CD4-positive, alpha-beta T cell treated with Interferon gamma for 1 hour (primary cell): ENCODE results near the gene FOXK1.

Source experiments
- DNase-seq: peaks from one replicate; pipeline ENCODE4 v3.0.0-alpha.2; 2020

FOXK1 gene

DNA sequence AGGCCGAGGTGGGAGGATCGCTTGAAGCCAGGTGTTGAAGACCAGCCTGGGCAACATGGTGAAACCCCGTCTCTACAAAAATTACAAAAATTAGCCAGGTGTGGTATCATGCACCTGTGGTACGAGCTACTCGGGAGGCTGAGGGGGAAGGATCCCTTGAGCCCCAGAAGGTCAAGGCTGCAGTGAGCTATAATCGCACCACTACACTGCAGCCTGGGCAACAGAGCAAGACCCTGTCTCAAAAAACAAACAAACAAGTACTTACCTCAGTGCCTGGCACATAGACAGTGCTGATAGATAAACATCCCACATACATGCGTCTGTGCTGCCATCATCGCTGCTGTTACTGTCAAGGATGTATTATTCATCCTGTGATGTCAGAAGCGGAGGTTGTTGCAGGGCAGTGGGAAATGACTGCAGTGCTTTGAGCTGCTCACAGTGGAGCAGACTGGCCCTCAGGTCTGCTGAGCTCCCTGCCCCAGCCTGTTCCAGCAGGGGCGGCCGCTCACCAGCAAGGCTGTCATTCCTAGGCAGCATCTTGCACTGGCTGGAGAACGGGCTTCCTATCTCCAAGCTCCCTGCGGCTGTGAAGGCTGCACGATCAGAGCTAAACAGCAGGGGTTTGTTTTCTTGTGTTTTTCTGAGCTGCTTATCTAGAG, 18.6 kb downstream of the FOXK1 start:
- DNase-seq, result no peak

GRCh38 chr7:4702961-4703512, 20.9 kb downstream of the FOXK1 start:
- no peak for DNase-seq

DNA sequence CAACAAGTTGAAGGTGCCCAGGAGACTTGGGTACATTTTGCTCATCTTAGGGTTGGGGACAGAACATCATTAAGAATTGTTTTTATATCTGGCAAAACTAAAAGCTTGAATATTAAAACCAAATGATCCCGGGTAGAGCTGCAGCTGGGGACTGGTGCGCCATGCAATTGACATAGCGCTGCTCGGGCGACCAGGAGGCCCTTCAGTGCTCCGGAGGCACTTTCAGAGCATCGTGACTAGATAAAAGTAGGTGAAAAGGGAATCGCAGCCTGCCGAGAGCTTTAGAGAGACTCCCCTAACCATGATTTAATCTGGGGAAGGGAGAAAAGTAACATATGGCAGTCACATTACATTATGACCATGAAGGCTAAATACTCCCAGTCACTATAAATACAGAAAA, 21.4 kb downstream of the FOXK1 start:
- no peak for DNase-seq

DNA sequence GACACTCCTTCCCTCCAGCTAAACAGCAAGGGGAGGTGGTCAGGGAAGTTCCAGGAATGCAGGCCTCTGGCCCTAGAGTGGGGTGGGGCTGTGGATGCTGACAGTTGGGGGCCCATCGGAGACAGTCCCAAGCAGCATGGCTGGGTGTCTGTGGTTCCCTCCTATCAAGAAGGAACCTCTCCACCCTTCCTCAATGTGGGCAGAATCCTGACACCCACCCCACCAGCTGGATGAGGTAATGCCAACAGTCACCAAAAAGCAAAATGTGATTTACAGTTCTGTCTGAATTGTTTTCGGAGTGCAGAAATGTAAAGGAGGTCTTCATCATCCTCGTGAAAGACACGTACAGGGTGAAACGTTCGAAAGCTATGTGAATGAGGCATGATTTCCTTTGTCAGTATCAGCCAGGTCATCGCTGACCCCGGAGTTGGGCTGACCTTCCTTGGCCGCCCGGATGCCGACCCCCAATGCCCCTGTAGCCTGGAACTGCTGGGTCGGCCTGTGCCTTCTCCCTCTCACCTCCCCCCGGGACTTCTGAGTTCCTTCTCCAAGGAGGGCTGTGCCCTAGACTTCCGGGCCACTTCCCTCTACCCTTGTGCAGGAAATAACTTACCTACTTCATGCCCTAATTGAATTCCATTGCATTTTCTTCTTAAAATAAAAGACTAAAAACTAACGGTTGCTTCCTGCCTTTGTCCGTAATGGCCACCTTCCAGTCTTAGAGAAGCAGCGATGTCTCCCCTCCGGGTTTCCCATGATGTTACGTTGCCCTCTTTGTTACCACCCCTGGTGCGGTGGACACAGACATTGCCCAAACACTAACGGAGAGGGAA, 24.5 kb downstream of the FOXK1 start:
- no peak for DNase-seq

DNA sequence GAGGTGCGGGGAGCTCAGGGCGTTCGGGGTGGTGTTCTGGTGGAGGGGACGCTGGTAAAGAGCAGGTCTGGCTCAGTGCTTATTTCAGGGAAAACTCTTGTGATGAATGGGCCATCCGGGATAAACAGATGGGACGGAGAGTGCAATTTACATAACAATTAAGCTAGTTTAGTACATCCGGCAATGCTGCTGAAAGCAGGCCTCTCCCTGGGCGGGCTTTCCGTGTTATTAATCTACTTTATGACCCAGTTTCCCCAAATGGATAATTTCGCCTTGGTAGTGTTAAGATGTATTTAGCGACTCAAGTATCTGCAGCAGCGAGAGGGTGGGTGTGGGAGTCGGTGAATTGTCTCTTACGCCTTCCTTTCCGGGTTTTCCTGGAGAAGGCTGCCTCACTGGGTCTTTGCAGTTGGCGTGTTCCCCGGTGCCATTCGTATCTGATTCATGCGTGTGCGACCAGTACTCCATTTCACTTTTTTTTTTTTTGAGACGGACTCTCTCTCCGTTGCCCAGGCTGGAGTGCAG, 25.2 kb downstream of the FOXK1 start:
- DNase-seq, result no peak

DNA sequence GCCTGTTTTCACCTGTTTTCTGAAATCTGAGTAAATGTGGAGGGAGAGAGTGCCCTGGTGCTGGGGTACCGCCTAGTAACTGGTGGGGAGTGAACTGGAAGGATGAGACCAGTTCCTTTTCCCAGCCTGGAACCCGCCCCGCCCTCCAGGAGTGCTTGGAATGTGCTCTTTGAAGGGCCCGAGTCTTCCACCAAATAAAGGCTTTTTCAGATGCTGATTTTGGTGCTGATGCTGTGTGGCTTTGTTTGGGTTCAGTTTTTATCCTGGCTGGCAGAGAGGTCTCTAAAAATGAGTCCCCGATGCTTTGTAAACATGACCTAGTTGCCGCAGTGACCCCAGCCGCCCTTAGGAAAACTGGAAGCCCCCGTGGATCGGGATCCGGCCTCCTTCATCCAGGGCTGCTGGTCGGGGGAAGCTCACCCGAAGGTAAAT, 25.9 kb downstream of the FOXK1 start:
- DNase-seq, result no peak

GRCh38 chr7:4709187-4709586, 27.1 kb downstream of the FOXK1 start:
- DNase-seq, result no peak

GRCh38 chr7:4711093-4711492, 29.0 kb downstream of the FOXK1 start:
- no peak for DNase-seq

- DNase-seq, result no peak
Measured at GRCh38 chr7:4711634-4712033, 29.5 kb downstream of the FOXK1 start.

GRCh38 chr7:4712281-4713182, 30.4 kb downstream of the FOXK1 start:
- peak; percentile 27 for DNase-seq

DNA sequence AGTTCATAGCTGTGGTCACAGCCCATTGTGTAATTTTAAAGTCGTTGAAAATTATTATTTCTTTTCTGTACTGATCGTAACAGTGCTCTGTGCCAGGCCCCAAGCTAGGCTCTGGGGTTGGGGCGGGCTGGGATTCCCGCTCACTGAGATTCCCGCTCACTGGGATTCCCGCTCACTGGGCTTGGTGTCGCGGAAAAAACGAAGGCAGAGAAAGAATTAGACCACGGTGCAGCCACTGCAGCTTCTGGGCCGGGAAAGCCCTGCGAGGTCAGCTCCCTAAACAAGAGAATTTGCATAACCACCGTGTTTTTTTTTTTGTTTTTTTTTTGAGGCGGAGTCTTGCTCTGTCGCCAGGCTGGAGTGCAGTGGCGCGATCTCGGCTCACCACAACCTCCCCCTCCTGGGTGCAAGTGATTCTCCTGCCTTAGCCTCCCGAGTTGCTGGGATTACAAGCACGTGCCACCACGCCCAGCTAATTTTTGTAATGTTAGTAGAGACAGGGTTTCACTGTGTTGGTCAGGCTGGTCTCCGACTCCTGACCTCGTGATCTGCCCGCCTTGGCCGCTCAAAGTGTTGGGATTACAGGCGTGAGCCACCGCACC, 31.2 kb downstream of the FOXK1 start:
- peak; percentile 14 for DNase-seq

- DNase-seq, result no peak
Measured at GRCh38 chr7:4714161-4714700, 32.1 kb downstream of the FOXK1 start.

GRCh38 chr7:4714767-4715409, 32.8 kb downstream of the FOXK1 start:
- DNase-seq, result no peak

DNA sequence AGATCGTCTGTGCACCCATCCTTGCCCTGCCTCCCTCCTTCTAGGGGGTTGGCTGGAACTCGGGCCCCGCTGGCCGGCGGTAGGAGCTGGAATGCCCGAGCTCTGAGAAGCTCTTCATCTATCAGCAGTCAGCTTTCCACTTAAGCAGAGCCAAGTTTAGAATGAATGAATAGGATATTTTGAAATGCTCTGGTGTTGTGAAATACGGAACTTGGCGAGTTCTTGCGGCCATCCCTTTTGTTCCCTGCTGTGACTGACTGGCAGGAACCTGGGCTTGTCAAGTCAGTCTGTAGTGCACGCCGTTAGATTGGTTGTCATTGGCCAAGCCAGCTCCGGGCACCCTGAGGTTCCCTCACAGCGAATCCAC, 33.3 kb downstream of the FOXK1 start:
- peak; percentile 52 for DNase-seq

DNA sequence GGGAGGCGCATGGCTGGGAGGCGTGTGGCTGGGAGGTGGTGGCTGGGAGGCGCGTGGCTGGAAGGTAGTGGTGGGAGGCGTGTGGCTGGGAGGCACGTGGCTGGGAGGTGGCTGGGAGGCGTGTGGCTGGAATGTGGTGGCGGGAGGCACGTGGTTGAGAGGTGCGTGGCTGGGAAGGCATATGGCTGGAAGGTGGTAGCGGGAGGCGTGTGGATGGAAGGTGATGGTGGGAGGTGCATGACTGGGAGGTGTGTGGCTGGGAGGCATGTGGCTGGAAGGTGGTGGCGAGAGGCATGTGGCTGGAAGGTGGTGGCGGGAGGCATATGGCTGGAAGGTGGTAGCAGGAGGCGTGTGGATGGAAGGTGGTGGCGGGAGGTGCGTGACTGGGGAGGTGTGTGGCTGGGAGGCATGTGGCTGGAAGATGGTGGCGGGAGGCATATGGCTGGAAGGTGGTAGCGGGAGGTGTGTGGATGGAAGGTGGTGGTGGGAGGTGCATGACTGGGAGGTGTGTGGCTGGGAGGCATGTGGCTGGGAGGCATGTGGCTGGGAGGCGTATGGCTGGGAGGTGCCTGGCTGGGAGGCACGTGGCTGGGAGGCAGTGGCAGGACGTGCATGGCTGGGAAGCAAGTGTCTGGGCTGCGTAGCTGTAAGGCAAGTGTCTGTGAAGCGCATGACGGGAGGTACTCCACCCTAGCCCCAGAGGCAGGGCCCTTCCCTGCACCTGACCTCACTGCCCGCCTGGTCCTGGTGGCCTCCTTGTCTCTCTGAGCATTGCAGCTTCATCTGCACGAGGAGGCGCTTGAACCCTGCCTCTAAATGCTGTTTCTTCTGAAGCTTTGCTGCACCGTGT, 35.1 kb downstream of the FOXK1 start:
- no peak for DNase-seq

- DNase-seq, result no peak
Measured at GRCh38 chr7:4718075-4718474, 36.0 kb downstream of the FOXK1 start.

- DNase-seq, result no peak
Measured at GRCh38 chr7:4720225-4720624, 38.1 kb downstream of the FOXK1 start.

- DNase-seq, result no peak
Measured at GRCh38 chr7:4722308-4722707, 40.2 kb downstream of the FOXK1 start.

- DNase-seq, result no peak
Measured at GRCh38 chr7:4722960-4723630, 41.0 kb downstream of the FOXK1 start.

- DNase-seq, result no peak
Measured at GRCh38 chr7:4724648-4725013, 42.5 kb downstream of the FOXK1 start.
